ENCODE data around the gene TOB1. TPM values are rescaled to one million over a fixed set of nuclear protein-coding genes. Genes with fewer than 3 reads are reported as not detected.
"Not testable (repeated sequence)": the region's sequence is repeated elsewhere in the genome, so short reads cannot be mapped to it uniquely, and the experiment has no call there.

Gene TOB1
- total RNA-seq, 2 experiments from 2014 or later: 34.4 to 40.5 TPM

DNA sequence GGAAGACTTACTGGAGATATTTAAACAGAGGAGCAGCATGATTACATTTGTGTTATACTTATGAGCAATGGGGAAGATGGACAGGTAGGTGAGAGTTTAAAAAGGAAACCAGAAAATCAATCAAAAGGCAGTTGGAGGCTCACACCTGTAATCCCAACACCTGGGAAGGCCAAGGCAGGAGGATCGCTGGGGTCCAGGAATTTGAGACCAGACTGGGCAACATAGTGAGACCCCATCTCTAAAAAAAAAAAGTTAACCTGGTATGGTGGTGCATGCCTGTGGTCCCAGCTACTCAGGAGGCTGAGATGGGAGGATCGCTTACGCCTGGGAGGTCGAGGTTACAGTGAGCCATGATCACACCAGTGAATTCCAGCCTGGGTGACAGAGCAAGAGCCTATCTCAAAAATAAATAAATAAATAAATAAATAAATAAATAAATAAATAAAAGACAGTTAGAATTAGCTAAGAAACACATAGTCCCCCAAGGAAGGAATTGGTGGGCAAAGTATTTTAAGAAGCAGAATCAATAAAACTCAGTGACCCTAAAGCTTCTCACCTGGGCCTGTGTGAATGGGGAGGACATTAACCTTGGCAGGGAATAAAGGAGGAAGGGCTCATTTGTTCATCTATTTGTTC lies 32.3 kb upstream of the TOB1 start:
- ATAC-seq: no peak
- intact Hi-C loops (cut with micrococcal nuclease): no loop called here
- no peak overlapping the region for H3K4me3 Mint-ChIP-seq
- DNase-seq: no peak
- H3K36me3 Mint-ChIP-seq (ENCODE audit: low read depth): no peaks in the 10 kb centered on the region
- no peaks in the 10 kb centered on the region for H3K9me3 Mint-ChIP-seq
- no peaks in the 10 kb centered on the region for H3K27me3 Mint-ChIP-seq
- ChIA-PET POLR2A (interaction anchor here (0.6 to 14.3 kb wide), 4 partner anchors 30 to 40 kb away, joined by 3 to 135 read pairs (median 3); partner anchors contain the start of gene TOB1), CTCF (interaction anchor here (1.3 kb wide), 2 partner anchors 58 to 66 kb away, joined by 3 to 4 read pairs; no protein-coding TSS in a partner anchor)
- no peak overlapping the region for H3K27ac Mint-ChIP-seq
- H3K4me1 Mint-ChIP-seq (ENCODE audit: low read depth): peaks cover 17% of the 10 kb centered on the region
- TF ChIP-seq, protein P1, sequence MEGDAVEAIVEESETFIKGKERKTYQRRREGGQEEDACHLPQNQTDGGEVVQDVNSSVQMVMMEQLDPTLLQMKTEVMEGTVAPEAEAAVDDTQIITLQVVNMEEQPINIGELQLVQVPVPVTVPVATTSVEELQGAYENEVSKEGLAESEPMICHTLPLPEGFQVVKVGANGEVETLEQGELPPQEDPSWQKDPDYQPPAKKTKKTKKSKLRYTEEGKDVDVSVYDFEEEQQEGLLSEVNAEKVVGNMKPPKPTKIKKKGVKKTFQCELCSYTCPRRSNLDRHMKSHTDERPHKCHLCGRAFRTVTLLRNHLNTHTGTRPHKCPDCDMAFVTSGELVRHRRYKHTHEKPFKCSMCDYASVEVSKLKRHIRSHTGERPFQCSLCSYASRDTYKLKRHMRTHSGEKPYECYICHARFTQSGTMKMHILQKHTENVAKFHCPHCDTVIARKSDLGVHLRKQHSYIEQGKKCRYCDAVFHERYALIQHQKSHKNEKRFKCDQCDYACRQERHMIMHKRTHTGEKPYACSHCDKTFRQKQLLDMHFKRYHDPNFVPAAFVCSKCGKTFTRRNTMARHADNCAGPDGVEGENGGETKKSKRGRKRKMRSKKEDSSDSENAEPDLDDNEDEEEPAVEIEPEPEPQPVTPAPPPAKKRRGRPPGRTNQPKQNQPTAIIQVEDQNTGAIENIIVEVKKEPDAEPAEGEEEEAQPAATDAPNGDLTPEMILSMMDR (IDR thresholded peaks at IDR 0.05): no peak

DNA sequence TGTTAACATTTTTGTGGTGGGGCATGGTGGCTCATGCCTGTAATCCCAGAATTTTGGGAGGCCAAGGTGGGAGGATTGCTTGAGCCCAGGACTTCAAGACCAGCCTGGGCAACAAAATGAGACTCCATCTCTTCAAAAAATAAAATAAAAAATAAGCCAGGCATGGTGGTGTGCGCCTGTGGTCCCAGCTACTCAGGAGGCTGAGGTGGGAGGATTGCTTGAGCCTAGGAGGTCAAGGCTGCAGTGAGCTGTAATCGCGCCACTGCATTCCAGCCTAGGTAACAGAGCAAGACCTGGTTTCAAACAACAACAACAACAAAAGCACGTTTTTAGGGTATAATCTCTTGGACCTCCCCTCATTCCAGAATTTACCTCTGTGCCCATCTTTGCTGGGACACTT lies 28.4 kb upstream of the TOB1 start:
- H3K27ac Mint-ChIP-seq; H3K4me1 Mint-ChIP-seq (ENCODE audit: low read depth); H3K9me3 Mint-ChIP-seq; DNase-seq; H3K36me3 Mint-ChIP-seq (ENCODE audit: low read depth); H3K4me3 Mint-ChIP-seq; H3K27me3 Mint-ChIP-seq; CTCF ChIA-PET; ATAC-seq; intact Hi-C loops (cut with micrococcal nuclease): not testable (repeated sequence)
- POLR2A ChIA-PET: interaction anchor here (1.5 kb wide), 1 partner anchor 28 kb away, joined by 5 read pairs; the partner anchor contains the start of gene TOB1

DNA sequence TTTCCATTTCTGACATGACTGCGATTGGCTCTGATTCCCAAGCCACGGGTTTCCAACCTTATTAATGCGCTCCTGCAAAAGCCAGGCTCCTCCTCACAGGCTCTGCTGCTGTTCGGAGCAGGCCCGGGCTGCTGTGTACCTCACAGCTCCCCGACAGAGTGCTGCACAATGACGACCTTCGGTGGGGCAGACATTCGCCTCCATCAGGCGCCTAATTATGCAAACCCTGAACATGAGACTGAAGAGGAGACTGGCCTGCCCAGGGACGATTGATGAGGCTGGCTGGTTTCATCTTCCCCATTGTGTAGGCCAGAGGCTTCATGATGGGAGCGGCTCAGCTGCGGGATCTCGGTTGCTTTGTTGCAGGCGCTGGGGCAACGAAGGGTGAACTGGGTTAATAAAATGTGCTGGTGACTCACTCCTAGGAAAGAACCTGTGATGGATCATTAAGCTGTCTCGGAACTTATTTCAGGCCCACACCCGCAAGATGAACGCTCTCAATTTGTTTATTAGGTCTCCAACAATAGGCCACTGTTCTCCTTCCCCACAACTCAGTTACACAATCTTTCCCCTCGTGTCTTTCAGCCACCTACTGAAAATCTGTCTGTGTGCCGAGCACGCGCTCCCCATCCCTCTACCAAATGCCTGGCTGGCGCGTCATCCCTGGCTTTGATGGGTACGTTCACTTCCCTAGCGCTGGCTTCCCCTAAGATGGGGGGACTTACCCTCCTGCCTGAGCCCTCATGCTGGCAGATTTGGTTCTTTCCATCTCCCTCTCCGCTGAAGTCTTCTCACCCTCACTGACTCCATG lies 27.2 kb upstream of the TOB1 start:
- POLR2A ChIA-PET: no interaction called here
- intact Hi-C loops (cut with micrococcal nuclease): no loop called here
- ATAC-seq (no peak), DNase-seq (no peak)
- CTCF ChIA-PET: no interaction called here
- Mint-ChIP-seq H3K27ac (no peak overlapping the region), H3K36me3 (ENCODE audit: low read depth) (no peaks in the 10 kb centered on the region), H3K4me3 (no peak overlapping the region), H3K9me3 (no peaks in the 10 kb centered on the region), H3K27me3 (no peaks in the 10 kb centered on the region), H3K4me1 (ENCODE audit: low read depth) (no peaks in the 10 kb centered on the region)
- TF ChIP-seq, protein P1 (IDR thresholded peaks at IDR 0.05): no peak

DNA sequence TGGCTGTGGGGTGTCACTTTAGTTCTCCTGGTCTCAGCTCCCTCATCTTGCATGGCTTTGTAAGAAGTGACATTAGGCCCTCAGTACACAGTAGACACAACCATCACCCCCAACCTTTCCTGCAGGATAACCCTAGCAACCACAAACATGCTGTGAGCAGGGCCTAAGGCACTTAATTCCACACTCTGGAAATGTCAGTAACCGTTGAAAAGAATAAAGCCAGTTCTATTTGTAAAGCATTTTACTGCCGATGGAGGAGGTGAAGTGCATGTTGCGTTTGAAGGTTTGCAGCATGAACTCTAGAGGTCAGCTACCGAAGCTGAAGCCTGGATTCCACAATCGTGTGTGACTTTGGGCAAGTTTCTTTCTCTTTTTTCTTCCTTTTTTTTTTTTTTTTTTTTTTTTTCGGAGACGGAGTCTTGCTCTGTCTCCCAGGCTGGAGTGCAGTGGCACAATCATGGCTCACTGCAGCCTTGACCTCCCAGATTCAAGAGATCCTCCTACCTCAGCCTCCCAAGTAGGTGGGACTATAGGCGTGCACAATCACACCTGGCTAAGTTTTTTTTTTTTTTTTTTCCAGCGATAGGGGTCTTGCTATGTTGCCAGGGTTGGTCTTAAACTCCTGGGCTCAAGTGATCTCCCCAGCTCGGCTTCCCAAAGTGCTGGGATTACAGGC lies 26.1 kb upstream of the TOB1 start:
- intact Hi-C loops (cut with micrococcal nuclease): no loop called here
- CTCF ChIA-PET: interaction anchor here (1.0 kb wide), 1 partner anchor 39 kb away, joined by 3 read pairs; no protein-coding TSS in a partner anchor
- no peaks in the 10 kb centered on the region for H3K36me3 Mint-ChIP-seq (ENCODE audit: low read depth)
- DNase-seq (no peak), ATAC-seq (no peak)
- POLR2A ChIA-PET: no interaction called here
- no peak overlapping the region for H3K4me3 Mint-ChIP-seq
- peaks cover 5% of the 10 kb centered on the region for H3K4me1 Mint-ChIP-seq (ENCODE audit: low read depth)
- TF ChIP-seq, protein P1 (IDR thresholded peaks at IDR 0.05): no peak
- no peaks in the 10 kb centered on the region for H3K27me3 Mint-ChIP-seq
- no peak overlapping the region for H3K27ac Mint-ChIP-seq
- no peaks in the 10 kb centered on the region for H3K9me3 Mint-ChIP-seq

DNA sequence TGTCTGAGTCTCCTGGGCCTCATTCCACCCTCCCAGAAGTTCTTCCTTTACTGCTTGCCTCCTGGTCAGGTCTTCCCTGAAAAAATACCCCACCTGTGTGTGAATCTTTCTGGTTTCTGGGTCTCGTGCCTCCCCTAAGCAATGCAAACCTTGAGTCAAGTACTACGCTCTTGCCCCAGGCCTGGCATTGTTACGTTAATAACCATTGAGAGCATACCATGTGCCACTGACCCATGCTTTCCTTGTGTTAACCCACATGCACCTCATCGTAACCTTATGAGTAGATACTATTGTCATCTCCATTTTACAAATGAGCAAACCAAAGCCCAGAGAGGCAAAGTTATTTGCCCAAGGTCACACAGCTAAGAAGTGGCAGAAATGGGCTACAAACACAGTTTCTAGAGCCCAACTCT lies 25.4 kb upstream of the TOB1 start:
- ChIA-PET POLR2A (interaction anchor here (5.0 kb wide), 1 partner anchor 26 kb away, joined by 15 read pairs; the partner anchor contains the start of gene TOB1), CTCF (interaction anchor here (1.0 kb wide), 1 partner anchor 39 kb away, joined by 3 read pairs; no protein-coding TSS in a partner anchor)
- ATAC-seq (no peak), DNase-seq (no peak)
- H3K9me3 Mint-ChIP-seq: no peaks in the 10 kb centered on the region
- intact Hi-C loops (cut with micrococcal nuclease): no loop called here
- H3K4me3 Mint-ChIP-seq: no peak overlapping the region
- peaks cover 9% of the 10 kb centered on the region for H3K4me1 Mint-ChIP-seq (ENCODE audit: low read depth)
- TF ChIP-seq, protein P1 (IDR thresholded peaks at IDR 0.05): no peak
- no peaks in the 10 kb centered on the region for H3K36me3 Mint-ChIP-seq (ENCODE audit: low read depth)
- no peak overlapping the region for H3K27ac Mint-ChIP-seq
- no peaks in the 10 kb centered on the region for H3K27me3 Mint-ChIP-seq
